HEK293T (cell line): ENCODE results near the gene KMT5B.

ENCODE experiments used
- ARNT ChIP-seq: fragments of 450-650 bp; IDR thresholded peaks from 2 replicates; pipeline ENCODE4 v1.6.1; 2017; ENCODE audit warnings: mild to moderate bottlenecking
- FOXA1 ChIP-seq: fragments of 450-650 bp; IDR thresholded peaks from 2 replicates; pipeline ENCODE4 v1.6.1; 2016; ENCODE audit warnings: mild to moderate bottlenecking
- FOXM1 ChIP-seq: fragments of 450-650 bp; IDR thresholded peaks from 2 replicates; pipeline ENCODE4 v1.6.1; 2017; ENCODE audit warnings: mild to moderate bottlenecking, borderline replicate concordance

- TF ChIP-seq FOXM1 = no peak
- TF ChIP-seq FOXA1 = no peak
- TF ChIP-seq ARNT = no peak
Measured at GRCh38 chr11:68146010-68146540, 67.0 kb downstream of the KMT5B start.
